Natural killer cell (primary cell): ENCODE data around the gene INPP4A. TPM values are rescaled to one million over a fixed set of nuclear protein-coding genes. Genes with fewer than 3 reads are reported as not detected.
"Not testable (repeated sequence)": the region's sequence is repeated elsewhere in the genome, so short reads cannot be mapped to it uniquely, and the experiment has no call there.

Experiments used
- ATAC-seq, 3 donors: fragments of 150-1000 bp in 2 of 3; fragments of 200-7000 bp in 1 of 3; cut with Tn5 transposase; 1 replicate in 1 of 3; 2 replicates in 2 of 3; pipeline ENCODE4 v1.10.0; 2021; ENCODE audit warnings: mild to moderate bottlenecking in 2 of 3, moderate library complexity in 2 of 3
- DNase-seq, 2 donors: peaks; one replicate each; pipeline versions ENCODE4 v3.0.0 to v3.0.0-alpha.2; 2013 to 2021; ENCODE audit warnings: mixed read lengths in 1 of 2
- H3K27ac ChIP-seq: one replicate; pipeline ENCODE4 v1.5.1; 2013; ENCODE audit warnings: mild to moderate bottlenecking, low read length
- H3K27me3 ChIP-seq: one replicate; pipeline ENCODE4 v1.6.1; 2013; ENCODE audit warnings: low read length; ENCODE audit not compliant: control insufficient read depth, insufficient read depth
- H3K36me3 ChIP-seq: one replicate; pipeline ENCODE4 v1.6.1; 2013; ENCODE audit warnings: low read length; ENCODE audit not compliant: control insufficient read depth, insufficient read depth
- H3K4me1 ChIP-seq: one replicate; pipeline ENCODE4 v1.6.1; 2013; ENCODE audit warnings: low read length; ENCODE audit not compliant: control insufficient read depth, insufficient read depth
- H3K4me3 ChIP-seq: one replicate; pipeline ENCODE4 v1.5.1; 2013; ENCODE audit warnings: low read length
- H3K9me3 ChIP-seq: one replicate; pipeline ENCODE4 v1.6.1; 2013; ENCODE audit warnings: low read length; ENCODE audit not compliant: control insufficient read depth, insufficient read depth
- H3K27ac Mint-ChIP-seq, 2 donors: one replicate each; pipeline ENCODE4 v1.8.0; 2022; ENCODE audit warnings: mild to moderate bottlenecking in 2 of 2, mixed read lengths in 2 of 2, moderate library complexity in 1 of 2
- H3K27me3 Mint-ChIP-seq, 2 donors: one replicate each; pipeline ENCODE4 v1.8.0; 2022; ENCODE audit warnings: low read depth in 2 of 2, mixed read lengths in 2 of 2
- H3K36me3 Mint-ChIP-seq: one replicate; pipeline ENCODE4 v1.8.0; 2022; ENCODE audit warnings: mixed read lengths
- H3K4me1 Mint-ChIP-seq, 2 donors: one replicate each; pipeline ENCODE4 v1.8.0; 2022; ENCODE audit warnings: mixed read lengths in 2 of 2
- H3K4me3 Mint-ChIP-seq: one replicate; pipeline ENCODE4 v1.8.0; 2022; ENCODE audit warnings: mild to moderate bottlenecking, moderate library complexity, mixed read lengths
- H3K9me3 Mint-ChIP-seq, 2 donors: one replicate each; pipeline ENCODE4 v1.8.0; 2022; ENCODE audit warnings: mixed read lengths in 2 of 2
- WGBS: methylation state at CpG from one replicate; pipeline ENCODE4 v1.1.7; 2013; ENCODE audit warnings: missing lambda C conversion rate; ENCODE audit not compliant: insufficient coverage; 5-methylcytosine and 5-hydroxymethylcytosine counted together
- intact Hi-C: fragments of 100-400 bp; cut with micrococcal nuclease; formaldehyde crosslinking; loops from one replicate; pipeline ENCODE4 v1.14.2; 2022
- total RNA-seq, 4 donors: library from RNA; stranded (reverse); fragments of 120-200 nt in 1 of 4; gene quantifications; one replicate each; pipeline versions ENCODE4 v1.2.3 to v1.2.4, GENCODE V29; 2013 to 2022
- TF ChIP-seq, protein P1 (sequence below): fragments of 200-600 bp; IDR thresholded peaks from one replicate; pipeline ENCODE4 v1.8.0; 2022; ENCODE audit warnings: antibody characterized with exemption

The INPP4A gene
- total RNA-seq, 3 donors from 2014 or later (not counting 1 experiment from before 2014, with no cell fraction given), result 192 to 243 (median 225) TPM

DNA sequence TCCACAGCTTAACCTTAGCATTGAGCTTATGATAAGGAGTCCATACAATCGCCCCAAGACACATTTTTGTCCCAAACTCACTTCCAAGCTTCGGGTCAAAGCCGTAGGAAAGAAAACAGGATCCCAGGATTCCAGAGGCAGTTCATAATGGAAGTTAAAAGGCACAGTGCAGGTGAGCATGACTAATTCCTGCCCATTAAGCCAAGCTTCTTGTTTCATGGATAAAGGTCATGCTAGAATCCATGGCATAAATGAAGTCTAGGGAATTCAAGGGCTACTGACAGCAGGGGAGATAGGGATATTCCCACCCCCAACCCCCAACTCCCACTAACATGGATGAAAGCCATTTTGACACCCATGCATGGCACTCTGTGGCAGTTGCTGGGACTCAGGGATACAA is 10.2 kb upstream of the INPP4A start:
- 94% methylated on average over 3 of the region's 3 CpGs for WGBS
- Histone ChIP-seq H3K27me3 (no peaks in the 10 kb centered on the region), H3K4me1 (peaks cover 3% of the 10 kb centered on the region), H3K36me3 (no peaks in the 10 kb centered on the region), H3K27ac (no peak overlapping the region), H3K4me3 (no peak overlapping the region), H3K9me3 (no peaks in the 10 kb centered on the region)
- H3K4me3 Mint-ChIP-seq, result no peak overlapping the region
- DNase-seq, result no peak
- H3K4me1 Mint-ChIP-seq, result peaks cover 9 to 13% of the 10 kb centered on the region in 2 donors
- no peak overlapping the region for H3K27ac Mint-ChIP-seq
- H3K9me3 Mint-ChIP-seq, result peaks cover 5 to 12% of the 10 kb centered on the region in 2 donors
- ATAC-seq, result no peak
- TF ChIP-seq, protein P1, sequence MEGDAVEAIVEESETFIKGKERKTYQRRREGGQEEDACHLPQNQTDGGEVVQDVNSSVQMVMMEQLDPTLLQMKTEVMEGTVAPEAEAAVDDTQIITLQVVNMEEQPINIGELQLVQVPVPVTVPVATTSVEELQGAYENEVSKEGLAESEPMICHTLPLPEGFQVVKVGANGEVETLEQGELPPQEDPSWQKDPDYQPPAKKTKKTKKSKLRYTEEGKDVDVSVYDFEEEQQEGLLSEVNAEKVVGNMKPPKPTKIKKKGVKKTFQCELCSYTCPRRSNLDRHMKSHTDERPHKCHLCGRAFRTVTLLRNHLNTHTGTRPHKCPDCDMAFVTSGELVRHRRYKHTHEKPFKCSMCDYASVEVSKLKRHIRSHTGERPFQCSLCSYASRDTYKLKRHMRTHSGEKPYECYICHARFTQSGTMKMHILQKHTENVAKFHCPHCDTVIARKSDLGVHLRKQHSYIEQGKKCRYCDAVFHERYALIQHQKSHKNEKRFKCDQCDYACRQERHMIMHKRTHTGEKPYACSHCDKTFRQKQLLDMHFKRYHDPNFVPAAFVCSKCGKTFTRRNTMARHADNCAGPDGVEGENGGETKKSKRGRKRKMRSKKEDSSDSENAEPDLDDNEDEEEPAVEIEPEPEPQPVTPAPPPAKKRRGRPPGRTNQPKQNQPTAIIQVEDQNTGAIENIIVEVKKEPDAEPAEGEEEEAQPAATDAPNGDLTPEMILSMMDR, result no peak
- intact Hi-C loops, result no loop called here
- H3K36me3 Mint-ChIP-seq, result peaks cover 6% of the 10 kb centered on the region
- H3K27me3 Mint-ChIP-seq, result no peaks in the 10 kb centered on the region

DNA sequence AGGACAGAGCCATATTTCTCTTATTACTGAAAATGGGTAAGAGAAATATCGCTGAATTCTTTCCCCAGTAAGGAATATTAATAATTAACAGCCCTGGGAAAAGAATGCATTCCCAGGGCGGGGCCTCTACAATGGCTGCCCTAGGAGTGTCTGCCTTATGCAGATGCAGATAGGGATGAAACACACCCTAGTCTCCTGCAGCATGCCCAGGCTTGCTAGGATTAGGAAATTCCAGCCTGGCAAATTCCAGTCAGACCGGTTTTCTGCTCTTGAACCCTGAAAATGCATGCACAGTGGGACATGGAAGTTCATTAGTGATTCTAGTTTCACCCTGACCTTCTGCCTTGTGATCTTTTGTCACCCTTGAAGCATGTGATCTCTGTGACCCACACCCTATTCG is 9.0 kb upstream of the INPP4A start:
- H3K27ac Mint-ChIP-seq, H3K36me3 Mint-ChIP-seq, H3K9me3 ChIP-seq, H3K4me3 Mint-ChIP-seq, H3K27me3 Mint-ChIP-seq, H3K27me3 ChIP-seq, H3K4me1 ChIP-seq, ATAC-seq, H3K4me3 ChIP-seq, intact Hi-C loops, H3K36me3 ChIP-seq, H3K27ac ChIP-seq, DNase-seq: not testable (repeated sequence)
- WGBS, result 89% methylated on average over 3 of the region's 4 CpGs
- Mint-ChIP-seq H3K4me1 (peaks cover 21 to 24% of the 10 kb centered on the region in 2 donors), H3K9me3 (peaks cover 7 to 17% of the 10 kb centered on the region in 2 donors)

DNA sequence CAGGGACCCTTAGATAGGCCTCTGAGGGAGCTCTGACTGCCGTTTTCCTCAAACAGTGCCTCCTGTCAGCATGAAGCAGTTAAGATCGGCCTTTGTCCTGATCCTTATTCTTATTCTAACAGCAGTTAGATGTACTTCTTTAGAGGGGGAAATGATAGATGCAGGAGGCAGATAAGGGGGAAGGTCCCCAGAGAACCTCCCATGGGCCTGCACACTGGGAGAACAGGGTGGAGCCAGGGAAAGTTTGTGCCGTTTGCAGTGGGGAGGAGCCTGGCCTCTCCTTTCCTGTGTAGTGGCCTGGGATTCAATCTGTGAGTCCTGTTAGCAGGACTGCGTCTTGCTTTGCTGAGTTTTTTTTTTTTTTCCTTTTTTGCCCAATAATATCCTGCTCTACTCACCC is 7.9 kb upstream of the INPP4A start:
- no peak overlapping the region for H3K4me3 ChIP-seq
- Mint-ChIP-seq H3K27me3 (no peaks in the 10 kb centered on the region), H3K27ac (no peak overlapping the region), H3K4me1 (peaks cover 24% of the 10 kb centered on the region in 2 donors), H3K36me3 (peaks cover 6% of the 10 kb centered on the region), H3K4me3 (no peak overlapping the region), H3K9me3 (peaks cover 7 to 18% of the 10 kb centered on the region in 2 donors)
- DNase-seq (no peak), ATAC-seq (no peak)
- H3K27me3 ChIP-seq, result no peaks in the 10 kb centered on the region
- 80% methylated on average over 4 of the region's 4 CpGs for WGBS
- no peaks in the 10 kb centered on the region for H3K36me3 ChIP-seq
- H3K9me3 ChIP-seq, result peaks cover 7% of the 10 kb centered on the region
- H3K27ac ChIP-seq, result no peak overlapping the region
- TF ChIP-seq, protein P1, result no peak
- peaks cover 3% of the 10 kb centered on the region for H3K4me1 ChIP-seq
- intact Hi-C loops, result no loop called here

DNA sequence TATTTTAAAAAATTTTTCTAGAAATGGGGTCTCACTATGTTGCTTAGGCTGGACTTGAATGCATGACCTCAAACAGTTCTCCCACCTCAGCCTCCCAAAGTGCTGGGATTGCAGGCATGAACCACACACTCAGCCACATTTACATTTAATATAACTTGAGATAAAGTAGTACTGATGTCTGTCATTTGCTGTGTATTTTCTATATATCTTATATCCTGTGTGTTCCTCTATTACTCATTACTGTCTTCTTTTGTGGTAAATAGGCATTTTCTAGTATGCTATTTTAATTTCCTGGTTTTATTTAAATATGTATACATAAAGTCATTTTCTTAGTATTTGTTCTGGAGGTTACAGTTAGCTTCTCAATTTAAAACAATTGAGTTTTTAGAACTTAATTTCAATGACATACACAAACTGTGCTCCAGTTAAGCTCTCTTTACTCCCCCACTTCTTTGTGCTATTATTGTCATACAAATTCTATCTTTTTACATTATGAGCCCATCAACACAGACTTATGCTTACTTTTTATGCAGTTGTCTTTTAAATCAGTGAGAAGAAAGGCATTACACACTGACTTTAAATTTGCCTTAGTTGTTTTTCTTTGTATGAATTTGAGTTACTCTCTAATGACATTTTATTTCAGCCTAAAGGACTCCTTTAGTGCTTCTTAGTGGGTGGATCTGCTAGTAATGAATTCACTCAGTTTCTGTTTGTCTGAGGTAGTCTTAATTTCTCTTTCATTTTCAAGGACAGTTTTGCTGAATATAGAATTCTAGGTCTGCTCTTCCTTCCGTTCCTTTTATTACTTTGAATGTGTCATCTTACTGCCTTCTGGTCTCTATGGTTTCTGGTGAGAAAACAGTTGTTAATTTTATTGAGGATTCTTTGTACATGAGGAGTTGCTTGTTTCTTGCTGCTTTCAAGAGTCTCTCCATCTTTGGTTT is 6.2 kb upstream of the INPP4A start:
- H3K9me3 ChIP-seq, result peaks cover 7% of the 10 kb centered on the region
- Mint-ChIP-seq H3K27me3 (no peaks in the 10 kb centered on the region), H3K4me1 (peaks cover 24% of the 10 kb centered on the region in 2 donors), H3K27ac (peak overlapping the region; percentile 79 to 98), H3K9me3 (peaks cover 7 to 18% of the 10 kb centered on the region in 2 donors), H3K36me3 (peaks cover 6% of the 10 kb centered on the region), H3K4me3 (peak overlapping the region; percentile 76)
- DNase-seq (peak in 1 of 2 donors; percentile 65), ATAC-seq (peak; percentile 92 to 99 (median 94))
- 60% methylated on average over 1 of the region's 1 CpG for WGBS
- TF ChIP-seq, protein P1, result no peak
- H3K27ac ChIP-seq, result peak overlapping the region; percentile 86
- intact Hi-C loops, result loop anchor here (2.0 kb wide), 1 partner anchor 26 kb away; no protein-coding TSS in a partner anchor
- H3K27me3 ChIP-seq, result no peaks in the 10 kb centered on the region
- no peaks in the 10 kb centered on the region for H3K36me3 ChIP-seq
- peaks cover 3% of the 10 kb centered on the region for H3K4me1 ChIP-seq
- no peak overlapping the region for H3K4me3 ChIP-seq
